ENCODE results near the gene CFAP74. TPM values are rescaled to one million over a fixed set of nuclear protein-coding genes. Genes with fewer than 3 reads are reported as not detected.

CFAP74 gene
- total and polyA plus RNA-seq, 2 of the 13 experiments (the other 11 are each of a cell fraction or from before 2014, with no cell fraction given), result 0.27 to 0.62 TPM

DNA sequence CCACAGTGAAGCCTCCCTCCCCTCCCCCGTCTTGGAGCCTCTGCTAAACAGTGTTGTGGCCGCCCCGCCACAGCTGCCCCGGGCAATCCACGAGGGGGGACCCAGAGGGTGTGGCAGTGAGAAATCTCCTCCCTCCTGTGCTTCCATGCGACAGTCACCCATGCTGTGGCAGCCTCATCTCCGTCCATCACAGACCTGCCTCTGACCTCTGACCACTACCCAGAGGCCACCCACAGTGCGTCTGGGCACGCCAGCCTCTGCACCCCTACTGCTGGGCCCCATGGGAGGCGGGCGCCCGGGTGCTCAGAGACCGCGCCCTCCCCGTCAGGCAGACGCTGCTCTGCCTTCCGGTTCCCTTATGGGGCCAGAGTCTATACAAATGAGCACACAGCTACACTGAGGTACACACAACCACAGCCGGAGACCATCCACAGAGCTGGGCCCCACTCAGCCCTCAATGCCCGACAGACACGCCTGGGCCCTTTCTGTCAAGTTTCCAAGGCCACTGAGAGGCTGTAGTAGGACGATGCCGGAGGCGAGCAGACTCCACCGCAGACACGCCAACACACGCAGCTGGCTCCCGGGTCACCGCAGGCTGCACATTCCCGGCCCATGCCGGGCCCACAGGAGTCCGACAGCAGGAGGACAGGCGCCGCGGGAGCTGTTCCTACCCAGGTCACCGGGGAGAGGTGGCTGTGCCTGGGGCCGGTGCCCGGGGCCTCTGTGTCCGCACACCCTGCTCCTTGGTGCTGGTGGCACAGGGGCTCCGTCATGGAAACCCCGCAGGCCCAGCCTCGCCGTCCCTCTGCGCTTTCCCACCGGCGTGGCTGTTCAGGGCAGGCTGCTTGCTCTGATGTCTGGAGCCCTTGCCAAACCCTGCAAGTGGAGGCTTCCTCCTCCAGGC is 60.6 kb downstream of the CFAP74 start (continued):
- TF ChIP-seq ZNF724P (CRISPR knock-in tag; IDR thresholded peaks at IDR 0.05; ENCODE audit: borderline replicate concordance), result peak; percentile 70
- TF ChIP-seq ATM (IDR thresholded peaks at IDR 0.05; ENCODE audit: borderline replicate concordance), result no peak
- TF ChIP-seq NPAS2 (CRISPR knock-in tag; IDR thresholded peaks at IDR 0.05; ENCODE audit: borderline replicate concordance), result no peak
- TF ChIP-seq ATF7 (IDR thresholded peaks at IDR 0.05), result no peak
- TF ChIP-seq ATF7 (CRISPR knock-in tag; IDR thresholded peaks at IDR 0.05), result peak; percentile 3; the same call in 1 of the 2 replicates
- TF ChIP-seq ZFYVE20 (CRISPR knock-in tag; IDR thresholded peaks at IDR 0.05; ENCODE audit: borderline replicate concordance, low read depth), result no peak
- no peak for TF ChIP-seq CCAR2 (optimal IDR thresholded peaks at IDR 0.05; ENCODE audit: low read depth, low read length)
- peak; percentile 80; the same call in 1 of the 2 replicates for TF ChIP-seq ZNF564 (CRISPR knock-in tag; IDR thresholded peaks at IDR 0.05)
- peak; percentile 74 for TF ChIP-seq DMAP1 (CRISPR knock-in tag; IDR thresholded peaks at IDR 0.05)
- TF ChIP-seq ZSCAN29 (CRISPR knock-in tag; conservative IDR thresholded peaks at IDR 0.05), result peak; percentile 85
- TF ChIP-seq YY1 (IDR thresholded peaks at IDR 0.05; ENCODE audit: insufficient read depth, insufficient replicate concordance, low read depth, low read length), result peak; percentile 69
- TF ChIP-seq, protein P1, sequence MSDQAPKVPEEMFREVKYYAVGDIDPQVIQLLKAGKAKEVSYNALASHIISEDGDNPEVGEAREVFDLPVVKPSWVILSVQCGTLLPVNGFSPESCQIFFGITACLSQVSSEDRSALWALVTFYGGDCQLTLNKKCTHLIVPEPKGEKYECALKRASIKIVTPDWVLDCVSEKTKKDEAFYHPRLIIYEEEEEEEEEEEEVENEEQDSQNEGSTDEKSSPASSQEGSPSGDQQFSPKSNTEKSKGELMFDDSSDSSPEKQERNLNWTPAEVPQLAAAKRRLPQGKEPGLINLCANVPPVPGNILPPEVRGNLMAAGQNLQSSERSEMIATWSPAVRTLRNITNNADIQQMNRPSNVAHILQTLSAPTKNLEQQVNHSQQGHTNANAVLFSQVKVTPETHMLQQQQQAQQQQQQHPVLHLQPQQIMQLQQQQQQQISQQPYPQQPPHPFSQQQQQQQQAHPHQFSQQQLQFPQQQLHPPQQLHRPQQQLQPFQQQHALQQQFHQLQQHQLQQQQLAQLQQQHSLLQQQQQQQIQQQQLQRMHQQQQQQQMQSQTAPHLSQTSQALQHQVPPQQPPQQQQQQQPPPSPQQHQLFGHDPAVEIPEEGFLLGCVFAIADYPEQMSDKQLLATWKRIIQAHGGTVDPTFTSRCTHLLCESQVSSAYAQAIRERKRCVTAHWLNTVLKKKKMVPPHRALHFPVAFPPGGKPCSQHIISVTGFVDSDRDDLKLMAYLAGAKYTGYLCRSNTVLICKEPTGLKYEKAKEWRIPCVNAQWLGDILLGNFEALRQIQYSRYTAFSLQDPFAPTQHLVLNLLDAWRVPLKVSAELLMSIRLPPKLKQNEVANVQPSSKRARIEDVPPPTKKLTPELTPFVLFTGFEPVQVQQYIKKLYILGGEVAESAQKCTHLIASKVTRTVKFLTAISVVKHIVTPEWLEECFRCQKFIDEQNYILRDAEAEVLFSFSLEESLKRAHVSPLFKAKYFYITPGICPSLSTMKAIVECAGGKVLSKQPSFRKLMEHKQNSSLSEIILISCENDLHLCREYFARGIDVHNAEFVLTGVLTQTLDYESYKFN (CRISPR knock-in tag; conservative IDR thresholded peaks at IDR 0.05), result peak; percentile 96
- no peak for TF ChIP-seq MEIS2 (CRISPR knock-in tag; IDR thresholded peaks at IDR 0.05)
- no peak for TF ChIP-seq NONO (IDR thresholded peaks at IDR 0.05)
- TF ChIP-seq NONO (CRISPR knock-in tag; conservative IDR thresholded peaks at IDR 0.05), result no peak; the same call in 1 of the 2 replicates
- no peak for TF ChIP-seq ZNF354B (CRISPR knock-in tag; IDR thresholded peaks at IDR 0.05)
- TF ChIP-seq, protein P2, sequence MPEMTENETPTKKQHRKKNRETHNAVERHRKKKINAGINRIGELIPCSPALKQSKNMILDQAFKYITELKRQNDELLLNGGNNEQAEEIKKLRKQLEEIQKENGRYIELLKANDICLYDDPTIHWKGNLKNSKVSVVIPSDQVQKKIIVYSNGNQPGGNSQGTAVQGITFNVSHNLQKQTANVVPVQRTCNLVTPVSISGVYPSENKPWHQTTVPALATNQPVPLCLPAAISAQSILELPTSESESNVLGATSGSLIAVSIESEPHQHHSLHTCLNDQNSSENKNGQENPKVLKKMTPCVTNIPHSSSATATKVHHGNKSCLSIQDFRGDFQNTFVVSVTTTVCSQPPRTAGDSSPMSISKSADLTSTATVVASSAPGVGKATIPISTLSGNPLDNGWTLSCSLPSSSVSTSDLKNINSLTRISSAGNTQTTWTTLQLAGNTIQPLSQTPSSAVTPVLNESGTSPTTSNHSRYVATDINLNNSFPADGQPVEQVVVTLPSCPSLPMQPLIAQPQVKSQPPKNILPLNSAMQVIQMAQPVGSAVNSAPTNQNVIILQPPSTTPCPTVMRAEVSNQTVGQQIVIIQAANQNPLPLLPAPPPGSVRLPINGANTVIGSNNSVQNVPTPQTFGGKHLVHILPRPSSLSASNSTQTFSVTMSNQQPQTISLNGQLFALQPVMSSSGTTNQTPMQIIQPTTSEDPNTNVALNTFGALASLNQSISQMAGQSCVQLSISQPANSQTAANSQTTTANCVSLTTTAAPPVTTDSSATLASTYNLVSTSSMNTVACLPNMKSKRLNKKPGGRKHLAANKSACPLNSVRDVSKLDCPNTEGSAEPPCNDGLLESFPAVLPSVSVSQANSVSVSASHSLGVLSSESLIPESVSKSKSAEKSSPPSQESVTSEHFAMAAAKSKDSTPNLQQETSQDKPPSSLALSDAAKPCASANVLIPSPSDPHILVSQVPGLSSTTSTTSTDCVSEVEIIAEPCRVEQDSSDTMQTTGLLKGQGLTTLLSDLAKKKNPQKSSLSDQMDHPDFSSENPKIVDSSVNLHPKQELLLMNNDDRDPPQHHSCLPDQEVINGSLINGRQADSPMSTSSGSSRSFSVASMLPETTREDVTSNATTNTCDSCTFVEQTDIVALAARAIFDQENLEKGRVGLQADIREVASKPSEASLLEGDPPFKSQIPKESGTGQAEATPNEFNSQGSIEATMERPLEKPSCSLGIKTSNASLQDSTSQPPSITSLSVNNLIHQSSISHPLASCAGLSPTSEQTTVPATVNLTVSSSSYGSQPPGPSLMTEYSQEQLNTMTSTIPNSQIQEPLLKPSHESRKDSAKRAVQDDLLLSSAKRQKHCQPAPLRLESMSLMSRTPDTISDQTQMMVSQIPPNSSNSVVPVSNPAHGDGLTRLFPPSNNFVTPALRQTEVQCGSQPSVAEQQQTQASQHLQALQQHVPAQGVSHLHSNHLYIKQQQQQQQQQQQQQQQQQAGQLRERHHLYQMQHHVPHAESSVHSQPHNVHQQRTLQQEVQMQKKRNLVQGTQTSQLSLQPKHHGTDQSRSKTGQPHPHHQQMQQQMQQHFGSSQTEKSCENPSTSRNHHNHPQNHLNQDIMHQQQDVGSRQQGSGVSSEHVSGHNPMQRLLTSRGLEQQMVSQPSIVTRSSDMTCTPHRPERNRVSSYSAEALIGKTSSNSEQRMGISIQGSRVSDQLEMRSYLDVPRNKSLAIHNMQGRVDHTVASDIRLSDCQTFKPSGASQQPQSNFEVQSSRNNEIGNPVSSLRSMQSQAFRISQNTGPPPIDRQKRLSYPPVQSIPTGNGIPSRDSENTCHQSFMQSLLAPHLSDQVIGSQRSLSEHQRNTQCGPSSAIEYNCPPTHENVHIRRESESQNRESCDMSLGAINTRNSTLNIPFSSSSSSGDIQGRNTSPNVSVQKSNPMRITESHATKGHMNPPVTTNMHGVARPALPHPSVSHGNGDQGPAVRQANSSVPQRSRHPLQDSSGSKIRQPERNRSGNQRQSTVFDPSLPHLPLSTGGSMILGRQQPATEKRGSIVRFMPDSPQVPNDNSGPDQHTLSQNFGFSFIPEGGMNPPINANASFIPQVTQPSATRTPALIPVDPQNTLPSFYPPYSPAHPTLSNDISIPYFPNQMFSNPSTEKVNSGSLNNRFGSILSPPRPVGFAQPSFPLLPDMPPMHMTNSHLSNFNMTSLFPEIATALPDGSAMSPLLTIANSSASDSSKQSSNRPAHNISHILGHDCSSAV (CRISPR knock-in tag; IDR thresholded peaks at IDR 0.05; ENCODE audit: borderline replicate concordance), result no peak
- TF ChIP-seq ZMYM2 (CRISPR knock-in tag; IDR thresholded peaks at IDR 0.05), result no peak; the same call in 1 of the 2 replicates

All from HepG2 (cell line).